A673 (cell line): Measurements from ENCODE around the gene PDE11A. TPM values are rescaled to one million over a fixed set of nuclear protein-coding genes. Genes with fewer than 3 reads are reported as not detected.

Source experiments
- BruUV-seq: library from RNA; stranded (reverse); fragments of 400-500 nt; replicated peaks from 2 replicates; lab custom pipeline; 2021; lab: Mats Ljungman, UMichigan
- CTCF ChIA-PET: fragments of 300-600 bp; sonication (Branson Sonifier 250); formaldehyde crosslinking; loops from one replicate; lab custom pipeline; 2022; ENCODE audit warnings: antibody characterized with exemption; lab: Charles Lee
- POLR2A ChIA-PET: fragments of 300-600 bp; sonication (Branson Sonifier 250); formaldehyde crosslinking; loops from one replicate; lab custom pipeline; 2022; ENCODE audit warnings: antibody characterized with exemption; ENCODE audit not compliant: low non-redundant PET; lab: Charles Lee
- DNase-seq: peaks from one replicate; pipeline ENCODE4 v3.0.0-alpha.2; 2015; ENCODE audit warnings: low spot score
- H3K27ac ChIP-seq: fragments of 200-600 bp; sonication (generic); 2 replicates; pipeline ENCODE4 v1.5.1; 2016; ENCODE audit warnings: mixed run types, low read depth, mild to moderate bottlenecking, mixed read lengths, antibody characterized with exemption, low read length; ENCODE audit not compliant: poor library complexity, severe bottlenecking
- H3K27me3 ChIP-seq: fragments of 200-600 bp; sonication (generic); replicated peaks from 2 replicates; pipeline ENCODE4 v1.6.1; 2017; ENCODE audit warnings: mixed run types, low read depth, mild to moderate bottlenecking, mixed read lengths, antibody characterized with exemption, low read length; ENCODE audit not compliant: insufficient read depth, poor library complexity
- H3K36me3 ChIP-seq: fragments of 200-600 bp; sonication (generic); 2 replicates; pipeline ENCODE4 v1.6.1; 2016; ENCODE audit warnings: mixed run types, mild to moderate bottlenecking, mixed read lengths, antibody characterized with exemption, low read length; ENCODE audit not compliant: insufficient read depth, poor library complexity, severe bottlenecking
- H3K4me1 ChIP-seq: fragments of 200-600 bp; sonication (generic); 2 replicates; pipeline ENCODE4 v1.6.1; 2017; ENCODE audit warnings: mixed run types, mild to moderate bottlenecking, mixed read lengths, antibody characterized with exemption, low read length; ENCODE audit not compliant: insufficient read depth, poor library complexity, severe bottlenecking
- H3K4me3 ChIP-seq: fragments of 200-600 bp; sonication (generic); 2 replicates; pipeline ENCODE4 v1.5.1; 2016; ENCODE audit warnings: low read depth, mixed run types, mild to moderate bottlenecking, mixed read lengths, low read length; ENCODE audit not compliant: poor library complexity, severe bottlenecking
- H3K9me3 ChIP-seq: fragments of 200-600 bp; sonication (generic); 2 replicates; pipeline ENCODE4 v1.6.1; 2016; ENCODE audit warnings: mixed run types, low read depth, mild to moderate bottlenecking, mixed read lengths, antibody characterized with exemption, low read length; ENCODE audit not compliant: poor library complexity, severe bottlenecking
- CTCF ChIP-seq: fragments of 300-800, 200-600 bp; sonication (generic); conservative IDR thresholded peaks from 2 replicates; pipeline ENCODE4 v1.5.1; 2017; ENCODE audit warnings: low read depth, mild to moderate bottlenecking, antibody characterized with exemption, low read length, moderate library complexity, mixed read lengths
- EZH2 ChIP-seq: fragments of 200-600 bp; sonication (generic); IDR thresholded peaks from 2 replicates; pipeline ENCODE4 v1.6.1; 2017; ENCODE audit warnings: borderline replicate concordance, low read depth, mild to moderate bottlenecking, mixed read lengths, antibody characterized with exemption, low read length; ENCODE audit not compliant: poor library complexity, severe bottlenecking
- intact Hi-C: fragments of 100-400 bp; cut with micrococcal nuclease; formaldehyde crosslinking; loops from one replicate; pipeline ENCODE4 v1.10.0; 2022; ENCODE audit not compliant: unreplicated experiment
- total RNA-seq: library from RNA; stranded (reverse); gene quantifications from 2 replicates; pipeline ENCODE4 v1.2.3, GENCODE V29; 2021

The PDE11A gene
- total RNA-seq, 1 experiment from 2014 or later: not detected

- no peaks in the 10 kb centered on the region for H3K27me3 ChIP-seq
- intact Hi-C loops: no loop called here
- POLR2A ChIA-PET: no interaction called here
These were observed 176.0 kb downstream of the PDE11A start for GRCh38 chr2:177896587-177896986.

GRCh38 chr2:177894546-177894945, 178.0 kb downstream of the PDE11A start:
- H3K36me3 ChIP-seq: no peaks in the 10 kb centered on the region
- no TSS peak for BruUV-seq
- intact Hi-C loops: no loop called here
- no peaks in the 10 kb centered on the region for H3K4me1 ChIP-seq
- ChIA-PET POLR2A (no interaction called here), CTCF (no interaction called here)
- no peaks in the 10 kb centered on the region for H3K27me3 ChIP-seq
- H3K9me3 ChIP-seq: no peaks in the 10 kb centered on the region
- H3K27ac ChIP-seq: no peak overlapping the region
- no peak for DNase-seq
- no peak overlapping the region for H3K4me3 ChIP-seq
- no peak for TF ChIP-seq CTCF
- TF ChIP-seq EZH2: no peak

More at GRCh38 chr2:177896587-177896986, 176.0 kb downstream of the PDE11A start:
- TF ChIP-seq CTCF (no peak), EZH2 (no peak)
- no peaks in the 10 kb centered on the region for H3K36me3 ChIP-seq
- no TSS peak for BruUV-seq
- DNase-seq: no peak
- H3K9me3 ChIP-seq: no peaks in the 10 kb centered on the region
- H3K4me1 ChIP-seq: no peaks in the 10 kb centered on the region
- H3K4me3 ChIP-seq: no peak overlapping the region
- CTCF ChIA-PET: no interaction called here
- no peak overlapping the region for H3K27ac ChIP-seq

- Histone ChIP-seq H3K9me3 (no peaks in the 10 kb centered on the region), H3K27me3 (no peaks in the 10 kb centered on the region), H3K4me1 (no peaks in the 10 kb centered on the region), H3K36me3 (no peaks in the 10 kb centered on the region), H3K27ac (no peak overlapping the region), H3K4me3 (no peak overlapping the region)
- no TSS peak for BruUV-seq
- intact Hi-C loops: no loop called here
- ChIA-PET CTCF (no interaction called here), POLR2A (no interaction called here)
- DNase-seq: no peak
- TF ChIP-seq CTCF: no peak
- no peak for TF ChIP-seq EZH2
These were observed 178.7 kb downstream of the PDE11A start for GRCh38 chr2:177893880-177894279.
